COLO668 (cell line): ENCODE data around the gene TEDC1.

Experiments used
- DNase-seq: peaks from one replicate; lab custom pipeline; 2025; ENCODE audit not compliant: unreplicated experiment; lab: John Stamatoyannopoulos, UW

TEDC1 gene

DNA sequence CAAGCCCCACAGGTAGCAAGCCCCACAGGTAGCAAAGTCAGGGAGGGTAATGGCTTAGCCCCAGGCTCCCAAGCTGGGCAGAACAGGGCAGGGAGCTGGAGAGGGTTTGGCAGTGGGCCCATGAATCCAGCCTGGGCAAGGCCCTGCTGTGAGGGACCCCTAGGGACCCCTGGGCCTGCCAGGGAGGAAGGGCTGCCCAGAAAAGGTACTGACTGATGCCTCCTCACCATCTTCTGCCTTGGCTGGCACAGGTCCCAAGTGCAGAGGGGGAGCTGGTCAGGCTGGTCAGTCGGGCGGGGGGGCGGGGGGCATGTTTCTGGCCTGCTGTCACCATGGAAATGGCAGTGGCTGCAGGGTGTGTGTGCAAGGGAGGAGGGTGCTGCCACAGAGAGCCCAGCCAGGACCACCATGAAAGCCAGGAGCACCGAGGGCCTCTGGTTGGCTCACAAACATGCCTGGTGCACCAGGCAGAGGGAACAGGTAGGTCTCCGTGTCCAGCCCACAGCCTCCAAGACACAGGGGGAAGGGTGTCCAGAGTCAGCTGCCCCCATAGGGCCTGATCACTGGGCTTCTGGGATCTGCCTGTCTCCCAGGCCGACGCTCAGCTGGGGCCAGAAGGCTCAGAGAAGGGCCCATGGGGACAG lies 17.9 kb upstream of the TEDC1 start:
- no peak for DNase-seq

- peak; percentile 92 for DNase-seq
Measured at GRCh38 chr14:105473677-105474482, 17.2 kb upstream of the TEDC1 start.

- peak; percentile 86 for DNase-seq
Measured at GRCh38 chr14:105474483-105475268, 16.4 kb upstream of the TEDC1 start, which contains the start of gene CRIP2. CRIP2 (plus strand) TSS chr14:105474821; CDS start chr14:105474863, 42 bp downstream.

- peak; percentile 41 for DNase-seq
Measured at GRCh38 chr14:105475269-105476096, 15.6 kb upstream of the TEDC1 start.

GRCh38 chr14:105476097-105476830 lies 14.8 kb upstream of the TEDC1 start:
- peak; percentile 45 for DNase-seq

- no peak for DNase-seq
Measured at GRCh38 chr14:105476831-105477659, 14.0 kb upstream of the TEDC1 start.

- DNase-seq: peak; percentile 57
Measured at GRCh38 chr14:105477660-105478397, 13.2 kb upstream of the TEDC1 start.

DNA sequence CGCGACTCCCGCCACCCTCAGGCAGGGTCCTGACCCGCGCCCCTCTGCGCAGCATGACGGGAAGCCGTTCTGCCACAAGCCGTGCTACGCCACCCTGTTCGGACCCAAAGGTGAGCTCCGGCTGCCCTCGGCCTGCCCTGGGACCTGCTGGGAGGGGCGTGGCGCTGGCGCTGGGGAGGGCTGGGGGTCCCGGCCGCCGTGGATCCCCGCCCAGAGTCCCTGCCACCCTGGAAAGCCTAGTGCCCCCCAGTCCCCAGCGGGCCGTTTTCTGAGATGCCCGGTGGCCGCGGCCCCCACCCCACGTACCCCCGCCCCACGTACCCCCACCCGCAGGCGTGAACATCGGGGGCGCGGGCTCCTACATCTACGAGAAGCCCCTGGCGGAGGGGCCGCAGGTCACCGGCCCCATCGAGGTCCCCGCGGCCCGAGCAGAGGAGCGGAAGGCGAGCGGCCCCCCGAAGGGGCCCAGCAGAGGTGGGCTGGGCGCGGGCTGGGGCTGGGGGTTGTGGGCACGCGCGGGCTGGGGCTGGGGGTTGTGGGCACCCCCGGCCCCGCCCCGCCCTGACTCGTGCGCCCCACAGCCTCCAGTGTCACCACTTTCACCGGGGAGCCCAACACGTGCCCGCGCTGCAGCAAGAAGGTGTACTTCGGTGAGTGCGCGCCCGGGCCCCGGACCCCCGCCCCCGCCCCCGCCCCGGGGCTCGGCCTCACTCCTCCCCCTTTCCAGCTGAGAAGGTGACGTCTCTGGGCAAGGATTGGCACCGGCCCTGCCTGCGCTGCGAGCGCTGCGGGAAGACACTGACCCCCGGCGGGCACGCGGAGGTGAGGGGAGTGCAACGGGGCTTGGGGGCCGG lies 12.4 kb upstream of the TEDC1 start:
- no peak for DNase-seq

- DNase-seq: peak; percentile 43
Measured at GRCh38 chr14:105479431-105480158, 11.5 kb upstream of the TEDC1 start.

DNA sequence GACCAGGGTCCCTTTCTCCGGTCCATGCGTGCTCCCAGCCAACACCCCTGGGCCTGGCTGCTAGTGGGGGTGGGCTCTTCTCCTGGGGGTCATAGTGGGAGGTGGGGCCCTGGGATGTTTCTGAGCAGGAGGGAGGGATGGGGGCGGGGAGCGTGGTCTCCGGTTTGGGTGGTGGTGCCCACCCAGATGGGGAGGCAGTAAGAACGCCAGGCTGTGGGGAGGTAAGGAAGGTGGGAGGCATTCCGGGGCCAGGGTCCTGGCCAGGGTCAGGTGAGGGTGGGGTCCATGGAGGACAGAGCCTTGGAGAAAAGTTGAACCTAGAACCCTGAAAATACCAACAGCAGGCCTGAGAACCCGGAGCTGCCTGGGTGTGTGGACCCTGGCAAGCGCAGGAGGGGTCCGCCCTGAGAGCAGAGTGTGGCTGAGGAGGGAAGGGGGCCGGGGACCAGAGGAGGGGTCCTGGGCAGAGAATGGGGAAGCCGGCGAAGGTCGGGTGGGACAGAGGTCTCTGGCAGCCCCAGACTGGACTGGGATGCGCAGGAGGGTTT lies 10.8 kb upstream of the TEDC1 start:
- DNase-seq: no peak

GRCh38 chr14:105480807-105481801 lies 9.9 kb upstream of the TEDC1 start:
- peak; percentile 97 for DNase-seq

DNA sequence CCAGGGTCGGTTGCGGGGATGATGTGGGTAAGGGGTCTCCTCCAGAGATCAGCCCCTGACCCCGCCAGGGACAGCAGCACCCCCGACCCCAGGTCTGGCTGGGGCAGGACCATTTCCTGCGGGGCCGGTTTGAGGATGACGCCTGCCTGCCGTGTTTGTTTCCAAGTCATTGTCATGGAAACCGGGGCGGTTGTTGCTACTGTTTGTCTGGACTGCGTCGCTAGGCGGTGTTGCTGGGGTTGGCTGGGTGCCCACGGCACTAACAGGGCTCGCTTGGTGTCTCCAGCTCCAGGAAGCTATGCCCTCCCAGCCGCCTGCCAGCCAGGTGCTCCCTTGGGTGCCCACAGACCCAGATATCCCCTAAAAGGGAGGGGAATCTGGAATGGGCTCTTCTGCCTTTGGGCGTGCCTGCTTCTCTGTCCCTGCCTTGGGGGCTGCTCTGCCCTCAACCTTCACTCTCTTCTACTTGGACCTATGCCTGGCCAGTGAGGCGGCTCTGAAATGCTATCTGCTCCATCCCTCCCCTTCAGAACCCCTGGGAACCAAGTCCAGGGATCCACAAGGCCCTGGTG lies 9.1 kb upstream of the TEDC1 start:
- DNase-seq: peak; percentile 99

DNA sequence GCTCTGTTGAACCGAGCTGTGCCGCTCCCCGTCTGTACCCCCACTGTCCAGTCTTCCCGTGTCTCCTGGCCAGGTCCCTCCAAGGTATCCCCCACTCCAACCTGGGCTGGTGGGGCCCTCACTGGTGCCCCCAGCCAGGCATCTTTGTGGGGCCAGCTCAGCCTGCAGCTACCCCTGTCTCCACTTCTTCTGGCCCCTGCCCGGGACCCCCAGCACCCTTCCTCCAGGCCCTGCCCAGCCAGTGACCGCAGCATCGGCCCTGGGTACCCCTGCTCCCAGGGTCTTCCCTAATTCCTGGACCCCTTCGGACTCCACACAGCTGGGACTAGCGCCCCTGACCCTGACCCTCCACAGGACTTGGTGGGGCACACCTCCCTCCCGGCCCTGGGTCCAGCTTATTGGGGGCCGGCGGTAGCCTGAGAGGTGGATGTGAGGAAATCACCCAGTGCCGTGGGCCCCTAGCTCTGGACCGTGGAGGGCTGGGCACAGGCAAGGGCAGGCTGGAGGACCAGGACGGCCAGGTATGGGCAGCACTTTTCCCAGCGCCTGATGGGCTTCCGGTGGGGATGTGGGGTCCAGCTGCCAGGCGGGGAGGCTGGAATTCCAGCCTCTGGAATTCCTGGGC lies 8.4 kb upstream of the TEDC1 start:
- DNase-seq: no peak

DNA sequence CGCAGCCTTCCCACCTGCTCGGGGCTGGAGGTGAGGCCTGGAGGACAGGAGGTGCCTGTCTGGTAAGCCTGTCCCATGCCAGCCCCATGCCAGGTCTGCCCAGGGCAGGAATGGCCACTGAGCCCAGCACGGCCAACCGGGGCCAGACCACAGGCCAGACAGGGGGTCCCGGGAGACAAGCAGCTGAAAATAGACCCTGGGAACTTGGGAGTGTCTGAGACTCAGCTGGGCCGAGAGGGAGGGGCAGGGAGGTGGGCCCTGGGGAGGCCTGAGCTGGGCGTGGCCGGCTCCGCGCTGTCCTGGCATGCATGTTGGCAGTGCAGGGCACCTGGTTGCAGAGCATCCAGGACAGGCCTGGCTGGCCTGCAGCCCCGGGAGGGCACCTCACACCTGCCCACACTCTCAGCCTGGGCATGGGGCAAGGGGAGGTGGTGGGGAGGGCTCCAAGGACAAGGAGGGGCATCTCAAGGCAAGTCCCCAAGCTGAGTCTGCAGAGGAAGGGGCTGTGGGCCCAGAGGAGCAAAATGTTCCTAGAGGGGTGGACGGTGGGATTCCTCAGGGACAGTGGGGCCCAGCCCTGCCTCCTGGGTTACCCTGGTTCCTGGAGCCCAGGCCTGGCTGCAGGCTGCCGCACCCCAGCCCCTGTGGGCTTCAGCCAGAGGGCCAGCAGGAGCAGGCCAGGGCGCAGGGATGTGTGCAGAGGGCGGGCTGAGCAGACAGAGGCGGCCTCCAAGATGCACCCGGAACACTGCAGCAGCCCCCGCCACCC lies 7.6 kb upstream of the TEDC1 start:
- no peak for DNase-seq
